GM20431 (cell line): Measurements from ENCODE around the gene PAPSS1.

Source experiments
- in situ Hi-C: fragments of 300-500 bp; cut with MseI, MboI; formaldehyde crosslinking; loops from one replicate; pipeline ENCODE4 v1.15.0; 2020; ENCODE audit warnings: low sequenced_read_pairs; ENCODE audit not compliant: unreplicated experiment

The PAPSS1 gene

DNA sequence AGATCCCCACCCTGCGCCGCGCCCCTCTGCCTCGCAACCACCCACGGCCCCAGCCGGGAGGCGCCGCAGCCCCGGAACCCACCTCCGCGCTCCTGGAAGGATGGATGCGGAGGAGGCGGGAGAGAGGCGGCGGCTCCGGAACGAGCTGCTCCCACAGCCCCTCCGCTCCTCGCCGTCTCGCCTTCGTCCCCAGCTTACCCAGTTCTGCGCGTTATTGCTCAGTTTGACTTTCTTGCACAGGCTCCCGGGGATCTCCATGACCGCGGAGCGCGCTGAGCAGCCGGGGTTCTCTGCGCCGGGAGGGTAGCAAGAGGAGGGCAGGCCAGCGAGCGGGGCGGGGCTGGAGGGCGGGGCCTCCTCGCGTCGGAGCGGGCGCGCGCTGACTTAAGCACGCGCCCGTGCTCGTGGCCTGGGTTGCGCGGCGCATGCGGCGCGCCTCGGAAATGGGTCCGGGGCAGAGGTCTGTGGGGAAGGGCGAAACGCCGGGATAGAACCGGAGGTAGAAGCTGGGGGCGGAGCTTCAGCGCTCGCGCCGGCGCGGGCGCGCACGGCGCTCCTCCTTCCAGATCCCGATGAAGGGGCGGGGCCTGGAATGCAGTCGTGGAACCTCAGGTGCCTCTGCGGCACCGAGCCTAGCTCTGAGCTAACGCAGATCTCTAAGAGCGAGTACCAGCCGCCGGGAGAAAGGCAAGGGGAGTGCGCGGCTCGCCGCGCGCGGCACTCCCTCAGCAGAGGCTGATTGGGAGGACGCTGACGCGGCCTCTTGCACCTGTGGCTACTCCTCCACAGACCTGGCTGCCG, at the start of gene PAPSS1:
Gene PAPSS1, minus strand, starts transcription at position 313 of the 801 bp plus-strand sequence. Its CDS starts 55 bp downstream, at position 258.
- in situ Hi-C loops = no loop called here

DNA sequence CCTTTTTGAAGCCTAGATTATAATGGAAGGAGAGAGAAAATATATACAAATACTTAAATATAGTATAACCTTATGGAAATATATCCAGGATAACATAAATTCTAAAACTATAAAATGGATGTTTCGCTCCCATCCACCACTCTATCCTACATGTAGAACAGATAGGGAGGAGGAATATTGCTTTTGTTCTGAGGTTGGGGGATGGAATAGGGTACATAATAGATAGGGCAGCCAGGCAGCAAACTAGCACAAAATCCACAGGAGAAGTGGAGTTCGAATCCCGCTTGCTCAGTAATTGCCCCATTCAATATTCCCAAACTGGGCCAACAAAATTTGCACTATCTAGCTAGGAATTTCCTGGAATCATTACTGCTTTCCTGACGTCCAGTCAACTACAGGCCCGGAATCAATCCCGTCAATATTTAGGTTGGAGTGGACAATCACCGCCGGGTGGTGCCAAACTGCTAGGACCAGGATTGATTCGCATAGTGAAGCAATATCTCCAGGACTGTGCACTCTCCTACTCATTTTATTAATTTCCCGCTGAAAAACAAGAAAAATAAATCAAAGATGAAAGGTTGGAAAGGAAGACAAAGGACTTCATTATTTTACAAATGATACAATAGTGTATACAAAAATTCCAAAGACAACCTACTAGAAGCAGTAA, 40.4 kb upstream of the PAPSS1 start:
- in situ Hi-C loops = no loop called here

DNA sequence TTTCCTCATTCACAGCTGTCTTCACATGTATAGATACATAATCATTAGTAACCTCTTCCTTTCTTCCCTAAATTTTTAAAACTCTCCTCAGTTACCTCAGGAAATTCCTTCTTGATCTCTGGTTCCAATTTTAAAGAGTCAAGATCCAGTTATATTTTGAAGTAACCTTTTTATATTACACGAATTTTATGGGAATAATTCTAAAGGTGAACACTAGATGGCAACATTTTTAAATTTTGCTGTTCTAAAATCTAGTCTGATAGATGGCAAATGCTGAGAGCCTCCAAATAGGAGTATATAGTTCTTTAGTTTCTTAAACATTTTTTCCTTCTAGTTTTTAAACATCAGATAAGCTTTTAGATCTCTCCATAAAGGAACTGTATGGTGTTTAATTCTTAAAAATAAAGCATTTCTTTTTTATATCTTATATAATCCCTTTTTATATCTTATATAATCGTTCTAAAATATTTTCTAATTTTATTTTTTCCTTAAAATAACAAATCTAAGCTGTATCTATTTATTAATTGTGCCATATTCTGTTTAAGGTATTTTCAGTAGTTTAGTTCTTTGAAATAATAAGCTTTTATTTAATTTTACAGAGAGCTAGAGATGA, 37.9 kb upstream of the PAPSS1 start:
- in situ Hi-C loops = loop anchor here (10.0 kb wide), 1 partner anchor 157 kb away; no protein-coding TSS in a partner anchor

DNA sequence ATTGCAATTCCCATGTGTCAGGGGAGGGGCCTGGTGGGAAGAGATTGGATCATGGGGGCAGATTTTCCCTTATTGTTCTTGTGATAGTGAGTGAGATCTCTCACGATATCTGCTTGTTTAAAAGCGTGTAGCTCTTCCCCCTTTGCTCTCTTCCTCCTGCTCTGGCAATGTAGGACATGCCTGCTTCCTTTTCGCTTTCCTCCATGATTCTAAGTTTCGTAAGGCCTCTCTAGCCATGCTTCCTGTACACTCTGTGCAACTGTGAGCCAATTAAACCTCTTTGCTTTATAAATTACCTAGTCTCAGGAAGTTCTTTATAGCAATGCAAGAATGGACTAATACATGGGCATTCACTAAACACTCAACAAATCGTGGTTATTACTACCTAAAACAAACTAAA, 37.2 kb upstream of the PAPSS1 start:
- in situ Hi-C loops = loop anchor here (10.0 kb wide), 1 partner anchor 158 kb away; no protein-coding TSS in a partner anchor

DNA sequence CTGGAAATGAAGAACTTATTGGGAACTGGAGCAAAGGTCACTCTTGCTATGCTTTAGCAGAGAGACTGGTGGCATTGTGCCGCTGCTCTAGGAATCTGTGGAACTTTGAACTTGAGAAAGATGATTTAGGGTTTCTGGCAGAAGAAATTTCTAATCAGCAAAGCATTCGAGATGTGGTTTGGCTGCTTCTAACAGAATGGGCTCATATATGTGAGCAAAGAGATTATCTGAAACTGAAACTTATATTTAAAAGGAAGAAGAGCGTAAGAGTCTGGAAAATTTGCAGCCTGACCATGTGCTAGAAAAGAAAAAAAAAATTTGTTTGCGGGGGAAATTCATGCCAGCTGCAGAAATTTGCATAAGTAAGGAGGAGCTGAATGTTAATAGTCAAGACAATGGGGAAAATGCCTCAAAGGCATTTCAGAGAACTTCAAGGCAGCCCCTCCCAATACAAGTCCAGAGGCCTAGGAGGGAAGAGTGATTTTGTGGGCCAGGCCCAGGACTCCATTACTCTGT, 35.9 kb upstream of the PAPSS1 start:
- in situ Hi-C loops = loop anchor here (10.0 kb wide), 1 partner anchor 159 kb away; no protein-coding TSS in a partner anchor

DNA sequence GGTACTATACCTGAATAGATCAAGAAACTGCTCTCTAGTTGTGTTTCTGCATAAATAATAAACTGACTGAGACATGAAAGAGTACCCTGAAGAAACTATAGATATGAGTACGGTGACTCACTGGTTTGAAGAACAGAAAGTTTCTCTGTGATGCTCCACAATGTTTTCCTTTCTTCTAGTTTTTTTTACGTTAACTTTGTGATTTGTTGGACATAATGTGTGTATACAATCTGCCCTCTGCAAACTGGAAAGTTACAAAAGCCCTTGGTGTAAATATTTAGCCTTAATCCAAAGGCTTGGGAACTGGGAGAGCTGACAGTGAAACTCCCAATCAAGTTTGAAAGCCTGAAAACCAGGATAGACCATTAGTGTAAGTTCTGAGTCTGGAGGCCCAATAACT, 31.6 kb upstream of the PAPSS1 start:
- in situ Hi-C loops = loop anchor here (10.0 kb wide), 1 partner anchor 163 kb away; no protein-coding TSS in a partner anchor

DNA sequence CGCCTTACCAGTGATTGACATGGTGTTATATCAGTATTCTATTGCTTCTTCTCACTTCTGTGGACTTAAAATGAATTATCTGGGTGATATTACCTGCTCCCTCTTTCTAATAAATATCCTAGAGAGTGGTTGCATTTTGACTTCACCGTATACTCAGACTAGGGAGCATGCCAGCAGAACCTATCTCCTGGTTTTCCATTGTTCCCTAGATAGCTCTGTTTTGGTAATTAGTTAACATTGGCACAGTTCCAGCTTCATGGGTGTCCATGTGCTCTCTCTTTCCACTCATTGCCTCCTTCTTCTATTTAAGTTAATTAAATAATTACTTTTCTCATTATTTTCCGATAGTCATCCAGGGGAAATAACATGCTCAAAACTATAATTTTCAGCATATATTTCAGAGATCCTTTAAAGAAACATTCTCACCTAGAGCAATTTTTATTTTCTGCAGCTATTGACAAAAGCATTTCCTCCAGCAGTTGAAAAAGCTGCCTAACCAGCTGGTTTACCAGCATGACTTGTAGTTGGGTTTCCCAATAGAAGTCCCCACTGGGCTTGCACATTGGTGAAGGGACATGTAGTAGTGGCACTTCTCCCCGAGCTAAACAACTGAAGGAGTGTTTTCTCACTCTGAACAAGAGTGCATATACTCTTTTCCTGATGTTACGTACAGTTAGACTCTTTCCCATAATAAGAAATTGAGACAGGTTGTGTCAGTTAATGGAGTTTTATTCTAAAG, 27.9 kb upstream of the PAPSS1 start:
- in situ Hi-C loops = no loop called here

DNA sequence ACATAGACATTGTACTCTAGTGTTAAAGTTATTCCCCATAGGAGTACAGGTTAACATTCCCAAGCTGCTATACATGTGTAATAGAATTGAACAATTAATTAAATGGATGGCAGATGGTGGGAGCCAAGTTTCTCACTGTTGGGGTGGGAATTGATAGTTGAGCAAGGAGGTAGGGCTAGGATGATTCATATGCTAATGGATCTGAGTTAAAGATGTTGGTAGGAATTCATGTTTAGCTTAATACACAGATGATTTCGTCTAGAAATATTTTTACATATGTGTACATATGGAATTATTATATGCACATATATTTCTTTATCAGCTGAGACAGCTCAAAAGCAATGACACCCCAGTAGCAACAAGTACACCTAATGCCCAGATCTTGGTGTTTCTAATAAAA, 26.1 kb upstream of the PAPSS1 start:
- in situ Hi-C loops = no loop called here

DNA sequence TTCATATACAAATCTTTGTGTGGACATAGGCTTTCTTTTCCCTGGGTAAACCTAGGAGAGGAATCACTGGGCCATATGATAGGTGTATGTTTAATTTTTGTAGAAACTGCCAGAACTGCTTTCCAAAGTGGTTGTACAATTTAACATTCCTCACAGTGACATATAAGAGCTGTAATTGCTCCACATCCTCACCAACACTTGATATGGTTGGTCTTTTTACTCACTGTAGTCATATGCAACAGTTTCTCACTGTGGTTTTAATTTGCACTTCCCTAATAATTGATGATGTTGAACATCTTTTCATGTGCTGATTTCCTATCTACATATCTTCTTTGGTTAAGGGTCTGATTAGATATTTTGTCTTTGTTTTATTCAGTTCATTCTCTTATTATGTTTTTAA, 24.5 kb upstream of the PAPSS1 start:
- in situ Hi-C loops = no loop called here

DNA sequence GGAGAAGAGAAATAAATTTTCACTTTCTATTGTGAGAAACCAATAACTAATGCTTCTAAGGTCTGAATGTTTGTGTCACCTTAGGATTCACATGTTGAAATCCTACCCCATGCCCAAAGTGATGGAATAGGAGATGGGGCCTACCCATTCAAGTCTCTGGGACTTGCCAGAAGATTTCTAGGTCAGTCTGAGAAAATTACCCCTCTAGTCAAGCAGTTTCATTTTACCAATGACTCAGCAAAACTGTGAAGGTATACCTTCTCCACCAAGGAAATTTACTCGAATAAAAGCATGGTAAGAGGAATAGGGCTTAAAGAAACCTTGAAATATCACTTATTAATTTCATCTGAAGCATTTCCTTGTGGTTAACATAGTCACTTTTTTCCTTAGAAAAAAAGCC, 23.5 kb upstream of the PAPSS1 start:
- in situ Hi-C loops = no loop called here

DNA sequence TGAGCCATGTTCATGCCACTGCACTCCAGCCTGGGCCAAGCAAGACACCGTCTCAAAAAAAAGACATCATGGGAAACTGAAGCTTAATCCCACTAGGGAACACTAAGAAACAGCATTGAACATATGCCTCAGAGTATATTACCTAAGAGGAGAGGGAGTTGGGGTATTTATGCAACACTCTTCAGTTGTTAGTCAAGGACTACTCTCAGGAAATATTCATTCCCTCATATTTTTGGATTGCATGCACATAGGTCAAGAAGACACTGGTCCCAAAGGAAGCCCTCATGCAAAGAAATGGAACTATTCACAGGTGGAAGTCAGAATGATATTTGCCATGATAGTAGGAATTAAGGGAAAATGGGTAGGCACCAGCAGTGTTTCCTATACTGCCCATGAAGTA, 22.8 kb upstream of the PAPSS1 start:
- in situ Hi-C loops = no loop called here

DNA sequence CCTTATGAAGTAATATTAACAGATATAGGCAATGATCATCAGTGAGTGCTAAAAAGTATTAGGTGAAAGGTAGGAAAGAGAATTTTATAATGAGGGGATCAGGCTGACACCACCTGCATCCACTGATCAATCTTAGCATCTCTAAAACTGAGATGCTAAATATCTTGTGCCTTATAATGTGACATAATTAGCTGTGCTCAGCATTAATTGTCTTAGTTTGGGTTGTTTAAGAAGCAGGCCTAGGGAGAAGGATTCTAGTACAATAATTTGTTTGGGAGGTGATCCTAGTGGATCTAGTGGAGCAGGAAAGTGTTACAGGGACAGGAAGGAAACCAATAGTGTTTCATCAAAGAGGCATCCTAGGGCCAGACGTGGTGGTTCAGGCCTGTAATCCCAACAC, 22.2 kb upstream of the PAPSS1 start:
- in situ Hi-C loops = no loop called here

DNA sequence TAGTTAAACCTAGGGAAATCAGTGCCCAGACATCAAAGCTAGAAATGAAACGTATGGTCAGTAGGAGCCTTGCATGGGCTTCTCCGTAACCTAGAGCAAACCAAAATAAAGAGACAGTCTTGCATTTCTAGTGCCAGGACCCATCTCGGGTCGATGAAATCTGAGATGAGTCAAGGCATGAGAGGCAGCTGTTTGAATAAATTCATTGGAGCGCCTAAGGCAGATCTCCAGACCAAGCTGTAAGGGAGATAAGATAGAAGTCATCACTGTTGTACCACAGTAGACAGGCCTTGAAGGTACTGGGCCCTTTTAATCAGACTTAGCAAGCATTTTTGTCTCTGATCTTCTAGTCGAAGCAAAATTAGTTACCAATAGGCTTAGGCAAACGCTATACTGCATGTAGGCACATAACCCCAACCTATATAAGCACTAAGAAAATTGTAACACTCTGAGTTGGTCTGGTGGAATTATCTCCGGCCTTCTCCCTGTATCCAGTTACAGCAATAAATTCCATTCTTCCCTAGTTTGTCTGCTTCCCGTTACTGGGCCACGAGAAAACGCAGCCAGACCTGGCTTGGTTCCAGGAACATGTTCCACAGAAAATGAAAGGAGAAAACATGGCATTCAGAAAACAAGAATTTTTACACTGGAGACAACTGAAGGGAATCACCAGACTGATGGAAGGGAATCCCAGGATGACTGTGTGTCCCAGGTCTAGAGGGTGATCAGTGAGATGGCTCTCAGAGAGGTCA, 21.1 kb upstream of the PAPSS1 start:
- in situ Hi-C loops = no loop called here

DNA sequence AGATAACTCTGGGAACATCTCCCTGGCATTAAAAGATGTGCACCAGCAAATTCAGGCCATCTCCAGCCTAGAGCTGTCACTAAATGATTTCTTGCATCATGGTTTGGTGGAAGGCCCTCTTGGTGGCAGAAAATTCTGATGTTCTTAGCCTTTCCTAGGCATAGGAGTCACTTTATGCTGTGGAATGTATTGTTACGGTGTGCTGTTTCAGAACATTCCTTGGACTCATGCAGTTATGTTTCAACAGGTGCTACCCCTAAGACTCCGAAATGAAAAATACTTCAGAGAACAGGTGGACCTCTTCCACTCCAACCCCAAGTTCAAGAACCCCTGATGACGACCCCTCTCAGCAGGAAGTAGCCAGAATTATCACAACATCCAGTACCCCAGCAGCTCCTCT, 20.3 kb upstream of the PAPSS1 start:
- in situ Hi-C loops = no loop called here

DNA sequence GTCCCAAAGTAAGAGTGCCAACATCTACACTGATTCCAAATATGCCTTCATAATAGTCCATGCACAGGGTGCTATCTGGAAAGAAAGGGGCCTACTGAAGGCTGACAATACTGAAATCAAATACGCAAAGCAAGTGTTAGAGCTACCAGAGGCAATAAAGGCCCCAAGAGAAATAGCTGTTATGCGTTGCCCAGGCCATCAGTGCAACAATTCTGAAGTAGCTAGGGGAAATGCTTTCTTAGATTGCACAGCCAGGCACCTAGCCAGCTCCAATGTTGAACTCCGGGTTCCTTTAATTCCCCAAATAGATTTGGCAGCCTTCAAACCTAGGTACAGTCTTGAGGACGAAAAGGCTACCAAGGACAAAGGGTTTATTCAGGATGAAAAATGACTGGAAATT, 17.4 kb upstream of the PAPSS1 start:
- in situ Hi-C loops = no loop called here

DNA sequence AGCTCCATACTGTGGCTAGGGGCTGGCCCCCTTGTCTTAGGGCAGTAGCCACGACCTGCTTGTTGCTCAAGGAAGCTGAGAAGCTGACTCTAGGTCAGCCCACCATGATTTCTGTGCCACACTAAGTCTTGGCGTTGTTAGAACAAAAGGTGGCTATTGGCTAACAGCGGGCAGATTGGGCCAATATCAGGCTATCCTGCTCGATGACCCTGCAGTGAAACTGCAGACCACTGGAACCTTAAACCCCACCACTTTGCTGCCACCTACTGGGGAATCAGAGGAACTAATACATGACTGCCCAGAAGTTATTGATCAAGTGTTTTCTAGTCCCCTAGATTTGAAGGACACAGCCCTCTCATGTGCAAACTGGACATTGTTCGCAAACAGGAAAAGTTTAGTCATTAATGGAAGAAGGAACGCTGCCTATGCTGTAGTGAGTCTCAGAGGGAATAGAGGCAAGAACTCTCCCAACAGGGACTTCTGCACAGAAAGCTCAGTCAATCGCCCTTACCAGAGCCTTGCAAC, 17.0 kb upstream of the PAPSS1 start:
- in situ Hi-C loops = no loop called here

DNA sequence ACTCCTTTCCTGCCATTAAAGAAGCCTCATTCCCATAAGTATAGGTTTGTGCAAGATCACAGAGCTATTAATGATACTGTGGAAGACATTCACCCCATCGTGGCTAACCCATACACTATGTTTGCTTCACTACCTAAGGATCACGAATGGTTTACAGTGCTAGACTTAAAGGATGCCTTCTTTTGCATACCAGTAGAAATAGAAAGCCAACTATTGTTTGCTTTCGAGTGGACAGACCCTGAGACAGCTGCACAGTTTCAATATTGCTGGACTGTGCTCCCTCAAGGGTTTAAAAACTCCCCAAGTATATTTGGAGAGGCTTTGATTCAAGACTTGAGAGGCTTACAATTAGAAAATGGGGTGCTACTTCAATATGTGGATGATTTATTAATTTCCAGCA, 16.0 kb upstream of the PAPSS1 start:
- in situ Hi-C loops = no loop called here

DNA sequence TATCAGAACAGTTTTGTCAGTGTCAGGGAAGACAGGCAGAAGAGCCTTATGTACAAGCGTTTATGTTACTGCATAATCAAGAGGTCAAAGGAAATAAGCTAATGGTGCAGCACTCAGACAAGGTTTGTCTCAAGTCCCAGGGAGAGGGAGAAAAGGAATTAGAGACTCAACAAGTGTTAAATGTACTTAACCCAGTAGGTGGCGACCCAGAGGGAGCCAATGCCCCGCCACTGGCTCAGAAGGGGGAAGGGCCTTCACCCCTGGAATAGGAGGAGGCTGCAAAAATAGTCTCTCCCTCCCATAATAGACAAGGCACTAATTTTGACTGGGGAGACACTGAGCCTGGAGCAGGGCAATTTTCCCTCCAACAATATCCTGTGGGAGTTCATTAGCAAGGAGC, 14.1 kb upstream of the PAPSS1 start:
- in situ Hi-C loops = no loop called here

DNA sequence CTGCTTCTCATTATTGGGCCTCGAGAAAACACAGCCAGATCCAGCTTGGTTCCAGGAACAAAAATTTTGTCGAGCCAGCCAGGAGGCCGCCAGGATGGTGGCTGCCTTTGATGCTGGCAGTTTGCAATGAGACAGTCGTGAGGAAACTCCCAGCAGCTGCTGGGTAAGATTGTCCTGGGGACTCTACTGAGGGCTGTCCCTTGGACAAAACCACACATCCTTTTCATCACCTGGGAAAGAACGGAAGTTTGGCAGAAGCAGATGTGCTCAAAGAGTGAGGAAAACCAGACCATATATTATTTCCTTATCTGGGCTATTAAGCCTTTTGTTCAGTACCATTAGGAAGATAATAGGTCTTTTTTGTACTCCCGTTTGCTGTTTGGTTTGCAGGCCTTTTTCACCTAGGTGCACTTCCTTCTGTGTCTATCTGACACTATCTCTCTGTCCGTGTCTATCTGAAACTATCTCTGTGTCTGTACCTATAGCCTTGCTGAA, 13.4 kb upstream of the PAPSS1 start:
- in situ Hi-C loops = no loop called here
